GM10248 (cell line): Measurements from ENCODE around the gene PEX16.

Experiments
- CTCF ChIA-PET: fragments of 300-600 bp; sonication (Branson Sonifier 250); formaldehyde crosslinking; extraction: SDS; loops from one replicate; lab custom pipeline; 2021; ENCODE audit warnings: antibody characterized with exemption; lab: Yijun Ruan, JAX
- POLR2A ChIA-PET: fragments of 350-650 bp; sonication (Branson Sonifier 250); formaldehyde crosslinking; extraction: SDS; loops from one replicate; lab custom pipeline; 2020; ENCODE audit warnings: antibody characterized with exemption; lab: Yijun Ruan, JAX
- DNase-seq: peaks from one replicate; pipeline ENCODE4 v3.0.0; 2012; ENCODE audit errors: extremely low spot score
- CTCF ChIP-seq: IDR thresholded peaks from 2 replicates; pipeline ENCODE4 v1.5.1; 2012; ENCODE audit warnings: mild to moderate bottlenecking, low read depth; ENCODE audit errors: extremely low read depth, missing control alignments, control extremely low read depth

Gene PEX16

GRCh38 chr11:45917623-45918330, at the start of gene PEX16:
PEX16 (minus strand) TSS chr11:45917877; CDS start chr11:45917811, 66 bp downstream.
- POLR2A ChIA-PET, result interaction anchor here (1.0 kb wide), 1 partner anchor 8 kb away, joined by 3 read pairs; no protein-coding TSS in a partner anchor
- CTCF ChIA-PET, result interaction anchor here (0.9 to 2.6 kb wide), 4 partner anchors 28 to 200 kb away, joined by 3 to 5 read pairs (median 3); no protein-coding TSS in a partner anchor
- peak; percentile 98 for DNase-seq
- TF ChIP-seq CTCF, result no peak

GRCh38 chr11:45964911-45965389, 47.3 kb upstream of the PEX16 start:
- peak; percentile 91 for TF ChIP-seq CTCF
- ChIA-PET CTCF (interaction anchor here (0.7 to 6.0 kb wide), 58 partner anchors 8 to 591 kb away, joined by 3 to 129 read pairs (median 5); partner anchors contain the start of gene PEX16), POLR2A (no interaction called here)
- peak; percentile 77 for DNase-seq

- DNase-seq, result no peak
- CTCF ChIA-PET, result interaction anchor here (1.2 to 1.5 kb wide), 3 partner anchors 21 to 280 kb away, joined by 3 to 5 read pairs (median 3); no protein-coding TSS in a partner anchor
- POLR2A ChIA-PET, result no interaction called here
- no peak for TF ChIP-seq CTCF
These were observed 44.1 kb upstream of the PEX16 start for GRCh38 chr11:45961751-45962240.

- DNase-seq, result no peak
- POLR2A ChIA-PET, result no interaction called here
These were observed 42.9 kb upstream of the PEX16 start for GRCh38 chr11:45960387-45961095.

GRCh38 chr11:45959851-45960250, 42.2 kb upstream of the PEX16 start:
- ChIA-PET POLR2A (no interaction called here), CTCF (interaction anchor here (1.0 kb wide), 1 partner anchor 10 kb away, joined by 3 read pairs; no protein-coding TSS in a partner anchor)
- no peak for DNase-seq
- TF ChIP-seq CTCF, result no peak

More at GRCh38 chr11:45960387-45961095, 42.9 kb upstream of the PEX16 start:
- CTCF ChIA-PET, result interaction anchor here (1.5 kb wide), 1 partner anchor 46 kb away, joined by 5 read pairs; no protein-coding TSS in a partner anchor
- TF ChIP-seq CTCF, result no peak

- DNase-seq, result no peak
- CTCF ChIA-PET, result interaction anchor here (1.0 to 14.3 kb wide), 4 partner anchors 9 to 44 kb away, joined by 3 to 129 read pairs (median 4); no protein-coding TSS in a partner anchor
- POLR2A ChIA-PET, result no interaction called here
- no peak for TF ChIP-seq CTCF
These were observed 32.3 kb upstream of the PEX16 start for GRCh38 chr11:45949992-45950407.
